SK-N-MC (cell line): ENCODE results near the gene PTPRN2.

ENCODE experiments used
- EZH2 ChIP-seq: fragments of 200-600 bp; sonication (generic); IDR thresholded peaks from one replicate; pipeline ENCODE4 v1.6.1; 2017; ENCODE audit warnings: antibody characterized with exemption
- POLR2AphosphoS5 ChIP-seq: IDR thresholded peaks from 2 replicates; pipeline ENCODE4 v1.6.1; 2012; ENCODE audit warnings: mild to moderate bottlenecking, low read depth, low read length, borderline replicate concordance

GRCh38 chr7:158295966-158296797 lies 291.4 kb downstream of the PTPRN2 start:
- TF ChIP-seq EZH2 (no peak), POLR2AphosphoS5 (no peak)
